HCT116 (cell line): ENCODE data around the gene MSANTD4. TPM values are rescaled to one million over a fixed set of nuclear protein-coding genes. Genes with fewer than 3 reads are reported as not detected.

Experiments used
- ATAC-seq: fragments of 200-7000 bp; cut with Tn5 transposase; 2 replicates; pipeline ENCODE4 v1.9.1; 2020; ENCODE audit warnings: mild to moderate bottlenecking, moderate library complexity
- BruUV-seq: library from RNA; stranded (reverse); fragments of 400-500 nt; replicated peaks from 2 replicates; lab custom pipeline; 2021; lab: Mats Ljungman, UMichigan
- CTCF ChIA-PET: fragments of 300-600 bp; sonication (Branson Sonifier 250); formaldehyde crosslinking; loops from one replicate; lab custom pipeline; 2021; ENCODE audit warnings: antibody characterized with exemption; lab: Charles Lee
- POLR2A ChIA-PET: fragments of 300-600, 350-600 bp; sonication (Branson Sonifier 250); formaldehyde crosslinking; loops from one replicate; lab custom pipeline; 2021; ENCODE audit warnings: antibody characterized with exemption; lab: Charles Lee
- RAD21 ChIA-PET, 2 experiments: fragments of 300-600 bp; sonication (Branson Sonifier 250); formaldehyde crosslinking; loops; one replicate each; lab custom pipeline; 2023; ENCODE audit warnings: low total read pairs in 2 of 2; ENCODE audit not compliant: uncharacterized antibody in 2 of 2, unreplicated experiment in 2 of 2, low non-redundant PET in 1 of 2; lab: Charles Lee
- DNase-seq: peaks from one replicate; pipeline ENCODE4 v3.0.0-alpha.2; 2010; ENCODE audit warnings: low read depth, low spot score
- H2AFZ ChIP-seq: fragments of 200-600 bp; shearing (Covaris generic), sonication (generic); 2 replicates; pipeline ENCODE4 v1.6.1; 2017; ENCODE audit warnings: low read depth, mixed run types, mixed read lengths, antibody characterized with exemption, low read length; ENCODE audit not compliant: poor library complexity, severe bottlenecking
- H3K27ac ChIP-seq: 2 replicates; pipeline ENCODE4 v1.5.1; 2012; ENCODE audit warnings: low read depth, low read length
- H3K27me3 ChIP-seq: fragments of 200-600 bp; sonication (generic); 2 replicates; pipeline ENCODE4 v1.6.1; 2016; ENCODE audit warnings: mixed run types, low read length, mixed read lengths; ENCODE audit not compliant: insufficient read depth
- H3K36me3 ChIP-seq, 2 experiments: fragments of 200-500 bp in 1 of 2; fragments of 200-600 bp in 1 of 2; sonication (Bioruptor generic) in 1 of 2; sonication (generic) in 1 of 2; 2 replicates each; pipeline versions ENCODE4 v1.5.1 to v1.6.1; 2014 to 2016; ENCODE audit warnings: low read length in 2 of 2, inconsistent platforms in 1 of 2, mixed read lengths in 1 of 2, mixed run types in 1 of 2; ENCODE audit not compliant: insufficient read depth in 2 of 2, control insufficient read depth in 1 of 2
- H3K4me1 ChIP-seq, 2 experiments: fragments of 200-600 bp in 1 of 2; sonication (generic) in 1 of 2; 2 replicates each; pipeline versions ENCODE4 v1.5.1 to v1.6.1; 2012 to 2017; ENCODE audit warnings: low read length in 2 of 2, inconsistent platforms in 1 of 2, mild to moderate bottlenecking in 1 of 2, mixed read lengths in 1 of 2, mixed run types in 1 of 2, moderate library complexity in 1 of 2; ENCODE audit not compliant: insufficient read depth in 2 of 2, control insufficient read depth in 1 of 2
- H3K4me2 ChIP-seq: fragments of 200-600 bp; sonication (generic); 2 replicates; pipeline ENCODE4 v1.6.1; 2017; ENCODE audit warnings: mixed run types, low read length, mixed read lengths
- H3K4me3 ChIP-seq, 2 experiments: fragments of 200-600 bp in 1 of 2; sonication (generic) in 1 of 2; replicated peaks in 1 of 2; 2 replicates each; pipeline ENCODE4 v1.5.1; 2011 to 2016; ENCODE audit warnings: low read length in 2 of 2, control low read depth in 1 of 2, low read depth in 1 of 2, mild to moderate bottlenecking in 1 of 2, mixed read lengths in 1 of 2, mixed run types in 1 of 2
- H3K79me2 ChIP-seq: fragments of 200-600 bp; sonication (generic); 2 replicates; pipeline ENCODE4 v1.6.1; 2017; ENCODE audit warnings: mild to moderate bottlenecking, mixed run types, low read length, moderate library complexity, mixed read lengths; ENCODE audit not compliant: insufficient read depth
- H3K9ac ChIP-seq: fragments of 200-600 bp; sonication (generic); 2 replicates; pipeline ENCODE4 v1.6.1; 2016; ENCODE audit warnings: low read length, mixed read lengths
- H3K9me2 ChIP-seq: fragments of 200-600 bp; sonication (generic), shearing (Covaris generic); 2 replicates; pipeline ENCODE4 v1.6.1; 2017; ENCODE audit warnings: mixed run types, mild to moderate bottlenecking, moderate library complexity; ENCODE audit not compliant: insufficient read depth
- H3K9me3 ChIP-seq, 2 experiments: fragments of 200-500 bp in 1 of 2; fragments of 200-600 bp in 1 of 2; sonication (Bioruptor generic) in 1 of 2; sonication (generic) in 1 of 2; 2 replicates each; pipeline ENCODE4 v1.6.1; 2014 to 2017; ENCODE audit warnings: low read length in 2 of 2, mixed read lengths in 2 of 2, inconsistent platforms in 1 of 2, low read depth in 1 of 2, mild to moderate bottlenecking in 1 of 2, mixed run types in 1 of 2, moderate library complexity in 1 of 2; ENCODE audit not compliant: control insufficient read depth in 1 of 2, insufficient read depth in 1 of 2
- H4K20me1 ChIP-seq: fragments of 200-600 bp; sonication (generic), shearing (Covaris generic); 2 replicates; pipeline ENCODE4 v1.6.1; 2017; ENCODE audit warnings: mixed run types, mild to moderate bottlenecking, moderate library complexity; ENCODE audit not compliant: insufficient read depth
- ATF3 ChIP-seq: IDR thresholded peaks from 2 replicates; pipeline ENCODE4 v1.6.1; 2012
- CEBPB ChIP-seq: IDR thresholded peaks from 2 replicates; pipeline ENCODE4 v1.6.1; 2012; ENCODE audit warnings: low read depth
- CTCF ChIP-seq, 3 experiments: fragments of 200-600 bp in 1 of 3; sonication (generic) in 1 of 3; IDR thresholded peaks in 2 of 3; conservative IDR thresholded peaks in 1 of 3; 2 replicates each; pipeline ENCODE4 v1.5.1; 2012 to 2017; ENCODE audit warnings: low read depth in 2 of 3, low read length in 2 of 3, antibody characterized with exemption in 1 of 3, borderline replicate concordance in 1 of 3, control low read depth in 1 of 3, mild to moderate bottlenecking in 1 of 3, mixed read lengths in 1 of 3, mixed run types in 1 of 3, moderate library complexity in 1 of 3; ENCODE audit not compliant: insufficient read depth in 1 of 3
- ELF1 ChIP-seq: IDR thresholded peaks from 2 replicates; pipeline ENCODE4 v1.6.1; 2012; ENCODE audit warnings: low read depth, borderline replicate concordance
- EZH2 ChIP-seq: fragments of 200-600 bp; sonication (generic); IDR thresholded peaks from 2 replicates; pipeline ENCODE4 v1.6.1; 2017; ENCODE audit warnings: antibody characterized with exemption, mixed run types
- EZH2phosphoT487 ChIP-seq: fragments of 200-600 bp; IDR thresholded peaks from 2 replicates; pipeline ENCODE4 v1.6.1; 2018; ENCODE audit warnings: antibody characterized with exemption, borderline replicate concordance
- FOSL1 ChIP-seq: IDR thresholded peaks from 2 replicates; pipeline ENCODE4 v1.6.1; 2012; ENCODE audit warnings: low read depth
- JUND ChIP-seq: IDR thresholded peaks from 2 replicates; pipeline ENCODE4 v1.6.1; 2012
- RAD21 ChIP-seq: IDR thresholded peaks from 2 replicates; pipeline ENCODE4 v1.6.1; 2012; ENCODE audit warnings: low read depth, mild to moderate bottlenecking
- SIN3A ChIP-seq: IDR thresholded peaks from 2 replicates; pipeline ENCODE4 v1.6.1; 2012; ENCODE audit warnings: low read depth
- SP1 ChIP-seq: IDR thresholded peaks from 2 replicates; pipeline ENCODE4 v1.6.1; 2012; ENCODE audit warnings: low read depth
- SRF ChIP-seq: IDR thresholded peaks from 2 replicates; pipeline ENCODE4 v1.6.1; 2012; ENCODE audit warnings: low read depth
- ZFX ChIP-seq: fragments of 450-650 bp; IDR thresholded peaks from 2 replicates; pipeline ENCODE4 v1.6.1; 2017
- ZNF274 ChIP-seq: fragments of 200-500 bp; sonication (Bioruptor generic); IDR thresholded peaks from 2 replicates; pipeline ENCODE4 v1.6.1; 2014; ENCODE audit warnings: mild to moderate bottlenecking, low read depth, low read length, inconsistent platforms
- intact Hi-C: fragments of 100-400 bp; cut with micrococcal nuclease; formaldehyde crosslinking; loops from 2 replicates; pipeline ENCODE4 v1.10.0; 2022
- total RNA-seq: library from RNA; stranded (reverse); gene quantifications from one replicate; pipeline ENCODE4 v1.2.1, GENCODE V29; 2021; ENCODE audit not compliant: unreplicated experiment

Gene MSANTD4
- total RNA-seq, 1 experiment from 2014 or later, result 15.7 TPM

GRCh38 chr11:105968021-105968697 lies 53.9 kb downstream of the MSANTD4 start:
- H3K4me1 ChIP-seq, result peaks cover 0 to 6% of the 10 kb centered on the region in 2 experiments; a peak in 2 of 4 replicates
- no peak overlapping the region for H3K9ac ChIP-seq
- ChIA-PET RAD21 (no interaction called here), CTCF (no interaction called here), POLR2A (no interaction called here)
- no peaks in the 10 kb centered on the region for H3K36me3 ChIP-seq
- no peaks in the 10 kb centered on the region for H3K79me2 ChIP-seq
- peak; percentile 28; the same call in 1 of the 2 replicates for TF ChIP-seq FOSL1
- no peak for TF ChIP-seq ELF1
- peak overlapping the region; percentile 4; the same call in 1 of the 2 replicates for H3K4me2 ChIP-seq
- H4K20me1 ChIP-seq, result no peaks in the 10 kb centered on the region
- H3K9me3 ChIP-seq, result no peaks in the 10 kb centered on the region
- intact Hi-C loops, result no loop called here
- no peak overlapping the region for H2AFZ ChIP-seq
- DNase-seq (no peak), ATAC-seq (no peak)
- no TSS peak for BruUV-seq
- no peak overlapping the region for H3K27ac ChIP-seq
- H3K4me3 ChIP-seq, result no peak overlapping the region
- H3K27me3 ChIP-seq, result no peaks in the 10 kb centered on the region
- no peaks in the 10 kb centered on the region for H3K9me2 ChIP-seq

- ATAC-seq (no peak), DNase-seq (no peak)
- no peak for TF ChIP-seq ELF1
- no peak for TF ChIP-seq RAD21
- TF ChIP-seq ATF3, result no peak
- TF ChIP-seq EZH2, result no peak
- TF ChIP-seq ZFX, result no peak
- TF ChIP-seq EZH2phosphoT487, result no peak
- TF ChIP-seq CEBPB, result no peak
- TF ChIP-seq ZNF274, result no peak
- TF ChIP-seq SIN3A, result no peak
- TF ChIP-seq SRF, result no peak
- no peak for TF ChIP-seq SP1
- TF ChIP-seq CTCF (IDR thresholded peaks at IDR 0.05 in 2 of 3, conservative IDR thresholded peaks at IDR 0.05 in 1 of 3; ENCODE audit: borderline replicate concordance in 1 of 3, insufficient read depth in 1 of 3, low read depth in 2 of 3, low read length in 2 of 3), result no peak
- no peak for TF ChIP-seq JUND
Observed at GRCh38 chr11:105960252-105961245, 61.5 kb downstream of the MSANTD4 start.

More at GRCh38 chr11:105960252-105961245, 61.5 kb downstream of the MSANTD4 start:
- Histone ChIP-seq H3K4me2 (no peak overlapping the region), H3K79me2 (no peaks in the 10 kb centered on the region), H3K4me1 (no peaks in the 10 kb centered on the region), H3K27ac (no peak overlapping the region), H3K9me2 (no peaks in the 10 kb centered on the region), H2AFZ (no peak overlapping the region), H3K9ac (no peak overlapping the region), H3K9me3 (no peaks in the 10 kb centered on the region), H3K27me3 (no peaks in the 10 kb centered on the region), H4K20me1 (no peaks in the 10 kb centered on the region), H3K4me3 (no peak overlapping the region), H3K36me3 (no peaks in the 10 kb centered on the region)
- intact Hi-C loops, result no loop called here
- BruUV-seq, result no TSS peak
- POLR2A ChIA-PET, result no interaction called here
- RAD21 ChIA-PET, result no interaction called here
- CTCF ChIA-PET, result no interaction called here
